ENCODE results near the gene VPS36. TPM values are rescaled to one million over a fixed set of nuclear protein-coding genes. Genes with fewer than 3 reads are reported as not detected.

VPS36 gene
- total and polyA plus RNA-seq, 2 of the 8 experiments (the other 6 are each of a cell fraction or from before 2014, with no cell fraction given): 14.1 to 19.8 TPM

GRCh38 chr13:52406629-52407028, 43.8 kb downstream of the VPS36 start:
- Histone ChIP-seq H3K4me2 (ENCODE audit: insufficient read depth in 1 of 2, low read depth in 2 of 2, low read length in 2 of 2) (peak overlapping the region; percentile 75 to 88; a peak in 2 of 4 replicates), H2AK5ac (ENCODE audit: low read depth, low read length) (no peak overlapping the region), H3K79me2 (ENCODE audit: control insufficient read depth in 1 of 2, insufficient read depth in 2 of 2, low read length in 2 of 2) (no peaks in the 10 kb centered on the region), H3K18ac (ENCODE audit: extremely low read depth, low read length) (no peak overlapping the region), H3K56ac (replicated peaks; ENCODE audit: insufficient read length, low read depth, low read length) (no peak overlapping the region), H2BK5ac (ENCODE audit: low read depth, low read length) (no peak overlapping the region), H2BK12ac (ENCODE audit: low read depth, low read length) (no peak overlapping the region), H3K9ac (replicated peaks in 1 of 4; ENCODE audit: extremely low read depth in 1 of 4, low read depth in 3 of 4, low read length in 3 of 4) (no peak overlapping the region), H4K20me1 (replicated peaks in 1 of 2; ENCODE audit: control insufficient read depth in 1 of 2, insufficient read depth in 2 of 2, low read length in 2 of 2) (no peaks in the 10 kb centered on the region), H4K5ac (ENCODE audit: insufficient read length, low read depth, low read length) (no peak overlapping the region), H3K4me1 (replicated peaks in 1 of 4; ENCODE audit: control insufficient read depth in 3 of 4, insufficient read depth in 4 of 4, low read length in 3 of 4) (peaks cover 0 to 5% (median 2%) of the 10 kb centered on the region in 4 experiments; a peak in 2 of 7 replicates), H3K23me2 (ENCODE audit: low read depth, low read length) (peaks cover 7% of the 10 kb centered on the region), H2AFZ (ENCODE audit: low read length) (no peak overlapping the region), H3K79me1 (ENCODE audit: low read depth, low read length) (no peaks in the 10 kb centered on the region), H3K9me3 (ENCODE audit: insufficient read depth in 2 of 2, low read depth in 1 of 2, low read length in 1 of 2) (no peaks in the 10 kb centered on the region), H3K14ac (ENCODE audit: insufficient read length) (no peak overlapping the region), H2BK20ac (ENCODE audit: low read length) (no peak overlapping the region), H4K91ac (replicated peaks; ENCODE audit: insufficient read length, low read length) (no peak overlapping the region), H2BK120ac (replicated peaks; ENCODE audit: low read depth, low read length) (no peak overlapping the region), H3K23ac (ENCODE audit: insufficient read length) (no peak overlapping the region), H3K4ac (replicated peaks; ENCODE audit: insufficient read length, low read depth, low read length) (no peak overlapping the region), H4K8ac (ENCODE audit: extremely low read depth, insufficient read depth, low read length) (no peak overlapping the region), H2BK15ac (ENCODE audit: low read length) (no peak overlapping the region), H3K27ac (ENCODE audit: low read depth, low read length) (no peak overlapping the region), H3K27me3 (replicated peaks in 1 of 4; ENCODE audit: control insufficient read depth in 3 of 4, extremely low read depth in 1 of 4, insufficient read depth in 3 of 4, low read length in 3 of 4) (peaks cover 3 to 30% (median 16%) of the 10 kb centered on the region in 4 experiments; a peak in 6 of 7 replicates), H3K4me3 (ENCODE audit: extremely low read depth in 1 of 4, insufficient read depth in 2 of 4, low read depth in 3 of 4, low read length in 4 of 4) (peak overlapping the region in 2 of 4 experiments; percentile 47 to 74; a peak in 4 of 8 replicates), H3K36me3 (ENCODE audit: control insufficient read depth in 2 of 4, insufficient read depth in 4 of 4, low read length in 3 of 4) (no peaks in the 10 kb centered on the region)
- ChIA-PET CTCF (ENCODE audit: partially characterized antibody) (no interaction called here), POLR2A (ENCODE audit: partially characterized antibody) (no interaction called here)
- WGBS, 2 experiments (ENCODE audit: extremely low coverage in 1 of 2, insufficient coverage in 1 of 2, insufficient read length in 1 of 2, insufficient replicate concordance in 2 of 2, low coverage in 1 of 2, low lambda C conversion rate in 2 of 2, missing lambda C conversion rate in 1 of 2): 89% methylated on average over 4 of the region's 4 CpGs; no CpG with 5 or more reads in 1 of the 2 experiments
- no peak for DNase-seq (ENCODE audit: low read depth in 1 of 2, low spot score in 2 of 2)
- FAIRE-seq: no peak
- TF ChIP-seq PHF8 (conservative IDR thresholded peaks at IDR 0.05; ENCODE audit: low read depth, low read length) (no peak), USF2 (IDR thresholded peaks at IDR 0.05; ENCODE audit: low read length) (no peak), SP2 (IDR thresholded peaks at IDR 0.05; ENCODE audit: low read length) (no peak), TAF1 (IDR thresholded peaks at IDR 0.05; ENCODE audit: low read depth, low read length) (no peak), EZH2 (IDR thresholded peaks at IDR 0.05; ENCODE audit: low read depth, low read length, severe bottlenecking) (no peak), ASH2L (IDR thresholded peaks at IDR 0.05; ENCODE audit: low read length) (no peak), CREB1 (IDR thresholded peaks at IDR 0.05) (no peak)
- TF ChIP-seq, protein P1, sequence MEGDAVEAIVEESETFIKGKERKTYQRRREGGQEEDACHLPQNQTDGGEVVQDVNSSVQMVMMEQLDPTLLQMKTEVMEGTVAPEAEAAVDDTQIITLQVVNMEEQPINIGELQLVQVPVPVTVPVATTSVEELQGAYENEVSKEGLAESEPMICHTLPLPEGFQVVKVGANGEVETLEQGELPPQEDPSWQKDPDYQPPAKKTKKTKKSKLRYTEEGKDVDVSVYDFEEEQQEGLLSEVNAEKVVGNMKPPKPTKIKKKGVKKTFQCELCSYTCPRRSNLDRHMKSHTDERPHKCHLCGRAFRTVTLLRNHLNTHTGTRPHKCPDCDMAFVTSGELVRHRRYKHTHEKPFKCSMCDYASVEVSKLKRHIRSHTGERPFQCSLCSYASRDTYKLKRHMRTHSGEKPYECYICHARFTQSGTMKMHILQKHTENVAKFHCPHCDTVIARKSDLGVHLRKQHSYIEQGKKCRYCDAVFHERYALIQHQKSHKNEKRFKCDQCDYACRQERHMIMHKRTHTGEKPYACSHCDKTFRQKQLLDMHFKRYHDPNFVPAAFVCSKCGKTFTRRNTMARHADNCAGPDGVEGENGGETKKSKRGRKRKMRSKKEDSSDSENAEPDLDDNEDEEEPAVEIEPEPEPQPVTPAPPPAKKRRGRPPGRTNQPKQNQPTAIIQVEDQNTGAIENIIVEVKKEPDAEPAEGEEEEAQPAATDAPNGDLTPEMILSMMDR (IDR thresholded peaks at IDR 0.05; ENCODE audit: control extremely low read depth in 1 of 3, insufficient read depth in 1 of 3, low read depth in 1 of 3, low read length in 3 of 3): no peak
- TF ChIP-seq, protein P2, sequence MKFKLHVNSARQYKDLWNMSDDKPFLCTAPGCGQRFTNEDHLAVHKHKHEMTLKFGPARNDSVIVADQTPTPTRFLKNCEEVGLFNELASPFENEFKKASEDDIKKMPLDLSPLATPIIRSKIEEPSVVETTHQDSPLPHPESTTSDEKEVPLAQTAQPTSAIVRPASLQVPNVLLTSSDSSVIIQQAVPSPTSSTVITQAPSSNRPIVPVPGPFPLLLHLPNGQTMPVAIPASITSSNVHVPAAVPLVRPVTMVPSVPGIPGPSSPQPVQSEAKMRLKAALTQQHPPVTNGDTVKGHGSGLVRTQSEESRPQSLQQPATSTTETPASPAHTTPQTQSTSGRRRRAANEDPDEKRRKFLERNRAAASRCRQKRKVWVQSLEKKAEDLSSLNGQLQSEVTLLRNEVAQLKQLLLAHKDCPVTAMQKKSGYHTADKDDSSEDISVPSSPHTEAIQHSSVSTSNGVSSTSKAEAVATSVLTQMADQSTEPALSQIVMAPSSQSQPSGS (IDR thresholded peaks at IDR 0.05; ENCODE audit: low read length): no peak

Data from H1 (cell line).